ENCODE measurements around the gene TBXAS1. TPM values are rescaled to one million over a fixed set of nuclear protein-coding genes. Genes with fewer than 3 reads are reported as not detected.
"Not testable (repeated sequence)": the region's sequence is repeated elsewhere in the genome, so short reads cannot be mapped to it uniquely, and the experiment has no call there.

The TBXAS1 gene
- total RNA-seq, 1 experiment from 2014 or later, result 2.3 TPM

DNA sequence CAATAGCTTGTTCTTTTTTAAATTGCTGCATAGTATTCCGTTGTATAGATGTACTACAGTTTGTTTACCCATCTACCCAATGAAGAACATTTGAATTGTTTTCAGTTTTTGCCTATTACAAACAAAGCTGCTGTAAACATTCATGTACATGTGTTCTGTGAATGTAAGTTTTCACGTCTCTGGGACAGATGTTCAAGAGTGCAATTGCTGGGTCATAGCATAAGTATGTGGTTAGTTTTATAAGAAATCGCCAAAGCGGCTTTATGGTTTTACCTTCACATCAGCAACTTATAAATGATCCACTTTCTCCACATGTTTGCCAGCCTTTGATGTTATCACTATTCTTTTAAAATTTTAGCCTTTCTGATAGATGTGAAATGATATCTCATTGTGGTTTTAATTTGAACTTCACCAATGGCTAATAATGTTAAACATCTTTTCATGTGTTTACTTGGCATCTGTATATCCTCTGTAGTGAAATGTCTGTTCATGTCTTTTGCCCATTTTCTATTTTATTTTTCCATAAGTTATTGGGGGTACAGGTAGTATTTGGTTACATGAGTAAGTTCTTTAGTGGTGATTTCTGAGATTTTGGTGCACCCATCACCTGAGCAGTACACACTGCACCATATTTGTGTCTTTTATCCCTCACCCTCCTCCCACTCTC lies 73.5 kb downstream of the TBXAS1 start:
- H3K27ac Mint-ChIP-seq, result no peak overlapping the region
- no peaks in the 10 kb centered on the region for H3K27me3 Mint-ChIP-seq (ENCODE audit: low read depth)
- ChIA-PET CTCF (no interaction called here), POLR2A (no interaction called here)
- no peaks in the 10 kb centered on the region for H3K36me3 Mint-ChIP-seq
- ATAC-seq (no peak), DNase-seq (ENCODE audit: low spot score) (no peak)
- no peaks in the 10 kb centered on the region for H3K4me1 Mint-ChIP-seq
- no peak for TF ChIP-seq NFYB (CRISPR knock-in tag; conservative IDR thresholded peaks at IDR 0.05; ENCODE audit: low read depth)
- TF ChIP-seq ETV6 (CRISPR knock-in tag; IDR thresholded peaks at IDR 0.05), result no peak
- TF ChIP-seq FOXJ3 (CRISPR knock-in tag; IDR thresholded peaks at IDR 0.05; ENCODE audit: borderline replicate concordance), result no peak
- TF ChIP-seq SOX15 (CRISPR knock-in tag; IDR thresholded peaks at IDR 0.05), result no peak
- TF ChIP-seq JAZF1 (CRISPR knock-in tag; IDR thresholded peaks at IDR 0.05), result no peak
- no peak for TF ChIP-seq NFATC4 (CRISPR knock-in tag; IDR thresholded peaks at IDR 0.05)
- TF ChIP-seq, protein P1, sequence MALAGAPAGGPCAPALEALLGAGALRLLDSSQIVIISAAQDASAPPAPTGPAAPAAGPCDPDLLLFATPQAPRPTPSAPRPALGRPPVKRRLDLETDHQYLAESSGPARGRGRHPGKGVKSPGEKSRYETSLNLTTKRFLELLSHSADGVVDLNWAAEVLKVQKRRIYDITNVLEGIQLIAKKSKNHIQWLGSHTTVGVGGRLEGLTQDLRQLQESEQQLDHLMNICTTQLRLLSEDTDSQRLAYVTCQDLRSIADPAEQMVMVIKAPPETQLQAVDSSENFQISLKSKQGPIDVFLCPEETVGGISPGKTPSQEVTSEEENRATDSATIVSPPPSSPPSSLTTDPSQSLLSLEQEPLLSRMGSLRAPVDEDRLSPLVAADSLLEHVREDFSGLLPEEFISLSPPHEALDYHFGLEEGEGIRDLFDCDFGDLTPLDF (CRISPR knock-in tag; IDR thresholded peaks at IDR 0.05), result no peak
- TF ChIP-seq NFE2L1 (CRISPR knock-in tag; IDR thresholded peaks at IDR 0.05), result no peak
- TF ChIP-seq GRHL2 (CRISPR knock-in tag; IDR thresholded peaks at IDR 0.05; ENCODE audit: insufficient replicate concordance, severe bottlenecking), result no peak
- no peak for TF ChIP-seq MXD4 (CRISPR knock-in tag; IDR thresholded peaks at IDR 0.05; ENCODE audit: borderline replicate concordance)
- TF ChIP-seq FOXP1 (CRISPR knock-in tag; IDR thresholded peaks at IDR 0.05; ENCODE audit: borderline replicate concordance), result no peak
- no peak for TF ChIP-seq USF1 (CRISPR knock-in tag; IDR thresholded peaks at IDR 0.05)
- TF ChIP-seq JUN (CRISPR knock-in tag; IDR thresholded peaks at IDR 0.05), result no peak
- no peak for TF ChIP-seq GTF2I (CRISPR knock-in tag; conservative IDR thresholded peaks at IDR 0.05)
- TF ChIP-seq, protein P2, sequence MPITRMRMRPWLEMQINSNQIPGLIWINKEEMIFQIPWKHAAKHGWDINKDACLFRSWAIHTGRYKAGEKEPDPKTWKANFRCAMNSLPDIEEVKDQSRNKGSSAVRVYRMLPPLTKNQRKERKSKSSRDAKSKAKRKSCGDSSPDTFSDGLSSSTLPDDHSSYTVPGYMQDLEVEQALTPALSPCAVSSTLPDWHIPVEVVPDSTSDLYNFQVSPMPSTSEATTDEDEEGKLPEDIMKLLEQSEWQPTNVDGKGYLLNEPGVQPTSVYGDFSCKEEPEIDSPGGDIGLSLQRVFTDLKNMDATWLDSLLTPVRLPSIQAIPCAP (CRISPR knock-in tag; IDR thresholded peaks at IDR 0.05), result no peak
- no peak for TF ChIP-seq CDX4 (CRISPR knock-in tag; IDR thresholded peaks at IDR 0.05; ENCODE audit: borderline replicate concordance)
- no peak for TF ChIP-seq PRDM15 (CRISPR knock-in tag; IDR thresholded peaks at IDR 0.05)
- TF ChIP-seq EMX1 (CRISPR knock-in tag; IDR thresholded peaks at IDR 0.05), result no peak
- peaks cover 20% of the 10 kb centered on the region for H3K9me3 Mint-ChIP-seq
- H3K4me3 Mint-ChIP-seq, result no peak overlapping the region

- H3K4me1 Mint-ChIP-seq; DNase-seq (ENCODE audit: low spot score); H3K27ac Mint-ChIP-seq; H3K27me3 Mint-ChIP-seq (ENCODE audit: low read depth); CTCF ChIA-PET; H3K4me3 Mint-ChIP-seq; POLR2A ChIA-PET; ATAC-seq; H3K36me3 Mint-ChIP-seq: not testable (repeated sequence)
- peaks cover 20% of the 10 kb centered on the region for H3K9me3 Mint-ChIP-seq
Measured at GRCh38 chr7:139903103-139903477, 74.0 kb downstream of the TBXAS1 start.

Data from WTC11 (cell line).